Suprapubic skin (tissue), 3 donors: ENCODE data around the gene ITGA4.

ENCODE experiments used
- EP300 ChIP-seq: sonication (generic); formaldehyde crosslinking; IDR thresholded peaks from one replicate; pipeline ENCODE4 v1.6.1; 2017; ENCODE audit warnings: antibody characterized with exemption
- POLR2A ChIP-seq, 2 donors: fragments of 450-650 bp; IDR thresholded peaks; one replicate each; pipeline ENCODE4 v1.6.1; 2017; ENCODE audit warnings: antibody characterized with exemption in 2 of 2, mild to moderate bottlenecking in 2 of 2, moderate library complexity in 2 of 2
- TF ChIP-seq, protein P1 (sequence below), 2 donors: fragments of 200-600 bp in 1 of 2; fragments of 450-650 bp in 1 of 2; sonication (generic) in 1 of 2; IDR thresholded peaks; one replicate each; pipeline ENCODE4 v1.5.1; 2016 to 2019; ENCODE audit warnings: antibody characterized with exemption in 2 of 2, mild to moderate bottlenecking in 1 of 2, moderate library complexity in 1 of 2

- TF ChIP-seq, protein P1, sequence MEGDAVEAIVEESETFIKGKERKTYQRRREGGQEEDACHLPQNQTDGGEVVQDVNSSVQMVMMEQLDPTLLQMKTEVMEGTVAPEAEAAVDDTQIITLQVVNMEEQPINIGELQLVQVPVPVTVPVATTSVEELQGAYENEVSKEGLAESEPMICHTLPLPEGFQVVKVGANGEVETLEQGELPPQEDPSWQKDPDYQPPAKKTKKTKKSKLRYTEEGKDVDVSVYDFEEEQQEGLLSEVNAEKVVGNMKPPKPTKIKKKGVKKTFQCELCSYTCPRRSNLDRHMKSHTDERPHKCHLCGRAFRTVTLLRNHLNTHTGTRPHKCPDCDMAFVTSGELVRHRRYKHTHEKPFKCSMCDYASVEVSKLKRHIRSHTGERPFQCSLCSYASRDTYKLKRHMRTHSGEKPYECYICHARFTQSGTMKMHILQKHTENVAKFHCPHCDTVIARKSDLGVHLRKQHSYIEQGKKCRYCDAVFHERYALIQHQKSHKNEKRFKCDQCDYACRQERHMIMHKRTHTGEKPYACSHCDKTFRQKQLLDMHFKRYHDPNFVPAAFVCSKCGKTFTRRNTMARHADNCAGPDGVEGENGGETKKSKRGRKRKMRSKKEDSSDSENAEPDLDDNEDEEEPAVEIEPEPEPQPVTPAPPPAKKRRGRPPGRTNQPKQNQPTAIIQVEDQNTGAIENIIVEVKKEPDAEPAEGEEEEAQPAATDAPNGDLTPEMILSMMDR (IDR thresholded peaks at IDR 0.05) = no peak
- TF ChIP-seq EP300 (no peak), POLR2A (IDR thresholded peaks at IDR 0.05) (no peak)
Observed at GRCh38 chr2:181467966-181468707, 11.0 kb downstream of the ITGA4 start.
